NCI-H774 (cell line): ENCODE results near the gene CLSTN1.

Source experiments
- DNase-seq: peaks from one replicate; lab custom pipeline; 2025; lab: John Stamatoyannopoulos, UW

CLSTN1 gene

DNA sequence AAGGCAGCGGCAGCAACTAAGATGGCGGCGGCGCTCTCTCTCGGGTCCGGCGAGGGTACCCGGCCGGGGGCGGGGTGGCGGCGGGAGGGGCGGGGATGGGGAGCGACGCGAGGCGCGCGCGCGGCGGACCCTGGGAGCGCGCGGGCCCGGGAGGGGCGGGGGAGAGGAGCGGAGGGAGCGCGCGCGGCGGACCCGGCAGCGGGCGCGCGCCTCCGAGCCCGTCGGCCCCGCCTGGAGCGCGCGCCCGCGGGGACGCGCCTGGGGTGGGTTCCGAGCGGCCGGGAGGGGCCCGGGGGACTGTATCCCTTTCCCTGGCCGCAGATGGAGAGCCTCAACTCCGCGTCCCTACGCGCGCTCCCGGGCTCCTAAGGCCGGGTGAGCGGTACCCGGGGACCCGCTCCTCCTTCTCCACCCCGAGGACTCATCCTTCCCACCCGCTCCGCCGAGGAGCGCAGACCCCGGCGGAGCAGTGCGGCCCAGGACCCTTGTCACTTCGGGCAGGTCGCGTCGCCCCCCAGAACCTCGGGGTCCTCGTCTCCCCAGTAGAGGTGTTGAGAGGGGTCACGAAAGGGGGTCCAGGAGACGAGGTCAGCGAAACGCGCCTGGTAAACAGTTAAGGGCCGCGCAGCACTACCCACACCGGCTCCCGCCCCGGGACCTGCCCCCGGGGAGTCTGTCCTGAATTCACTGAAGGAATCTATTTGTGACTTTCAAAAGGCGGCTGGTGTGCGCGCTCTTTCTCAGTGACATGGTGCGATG is at the start of gene CLSTN1:
TSS of gene CLSTN1 (minus strand) at position 23 of the 759 bp plus-strand sequence. CDS start 232 bp downstream, outside the sequence.
- DNase-seq = peak; percentile 55

GRCh38 chr1:9873385-9873784 is 49.6 kb upstream of the CLSTN1 start:
- DNase-seq = no peak

GRCh38 chr1:9872430-9873165 is 48.8 kb upstream of the CLSTN1 start:
- DNase-seq = no peak

GRCh38 chr1:9871707-9872425 is 48.1 kb upstream of the CLSTN1 start:
- no peak for DNase-seq

- no peak for DNase-seq
These were observed 47.3 kb upstream of the CLSTN1 start for GRCh38 chr1:9871021-9871420.

DNA sequence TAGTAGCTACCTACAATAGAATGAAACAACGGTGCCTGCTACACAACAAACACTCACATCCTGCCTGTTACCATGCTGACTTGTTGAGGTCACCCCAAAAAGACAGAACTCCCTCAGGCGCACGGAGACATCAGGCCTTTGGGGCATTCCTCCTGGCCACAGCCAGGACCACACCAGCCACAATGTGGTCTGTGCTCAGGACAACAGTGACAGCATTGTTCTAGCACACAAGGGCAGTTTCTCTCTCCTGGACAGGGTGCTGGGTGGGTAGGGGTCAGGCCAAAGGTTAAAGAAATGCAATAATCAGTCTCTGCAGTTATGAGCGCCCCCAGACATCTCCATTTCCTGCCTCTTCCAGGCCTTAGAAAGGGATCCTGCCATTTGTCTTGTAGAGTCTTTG is 46.8 kb upstream of the CLSTN1 start:
- no peak for DNase-seq

DNA sequence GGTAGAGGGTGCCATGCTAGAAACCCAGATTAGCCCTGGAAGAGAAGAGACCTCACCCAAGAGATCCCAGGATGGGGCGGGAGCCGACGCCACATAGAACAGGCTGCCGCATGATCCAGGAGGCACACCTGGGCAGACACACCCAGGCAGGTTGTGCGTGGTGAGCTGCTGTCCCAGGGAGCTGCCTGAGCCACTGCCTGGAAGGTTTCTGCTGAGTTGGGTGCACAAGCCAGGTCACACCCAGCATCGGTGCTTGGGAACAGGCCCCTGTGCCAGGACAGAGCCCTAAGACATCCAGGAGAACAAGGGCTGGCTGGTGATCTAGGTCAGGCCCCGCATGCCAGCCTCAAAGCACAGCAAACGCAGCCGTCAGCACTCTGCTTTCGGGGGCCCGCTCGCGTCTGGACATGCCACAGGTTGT is 46.1 kb upstream of the CLSTN1 start:
- no peak for DNase-seq

GRCh38 chr1:9868244-9868590 is 44.5 kb upstream of the CLSTN1 start:
- DNase-seq = no peak

DNA sequence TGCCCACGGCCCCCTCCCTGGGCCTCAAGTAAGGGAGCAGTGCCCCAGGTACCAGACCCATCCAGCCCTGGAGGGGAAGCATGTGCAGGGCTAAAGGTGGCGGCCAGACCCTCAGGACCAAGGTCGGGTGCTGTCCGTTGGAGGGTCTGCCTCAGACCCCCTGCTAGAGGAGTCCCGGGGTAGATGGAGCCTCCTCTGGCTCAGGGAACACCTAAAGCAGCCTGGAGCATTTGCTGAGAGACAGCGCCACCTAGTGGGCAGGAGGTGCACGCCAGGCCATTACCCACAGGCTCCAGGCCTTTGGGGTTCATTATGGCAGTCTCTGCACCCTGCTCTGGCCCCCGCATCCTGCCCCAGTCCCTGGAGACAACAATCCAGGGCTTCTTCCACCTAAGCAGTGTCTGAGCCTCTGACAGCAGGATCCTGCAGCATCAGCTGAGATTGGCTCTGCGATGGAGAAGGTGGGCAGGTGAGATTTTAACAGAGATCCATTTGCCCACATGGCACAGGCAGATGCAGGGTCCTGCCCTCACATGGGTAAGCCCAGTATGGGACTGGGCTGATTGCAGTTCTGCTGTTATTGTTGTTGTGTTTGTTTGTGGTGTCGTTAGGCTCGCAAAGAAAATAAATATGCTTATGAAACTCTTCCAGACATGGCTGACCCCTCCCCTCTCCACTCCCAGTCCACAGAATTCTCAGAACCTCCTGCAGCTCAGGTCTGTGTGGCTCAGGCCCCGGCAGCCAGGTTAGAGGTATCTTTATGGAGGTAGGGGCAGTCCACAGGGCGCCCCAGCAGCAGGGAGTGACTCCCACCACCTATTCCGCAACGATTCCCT is 43.9 kb upstream of the CLSTN1 start:
- DNase-seq = peak; percentile 12

GRCh38 chr1:9866836-9867235 is 43.1 kb upstream of the CLSTN1 start:
- no peak for DNase-seq

DNA sequence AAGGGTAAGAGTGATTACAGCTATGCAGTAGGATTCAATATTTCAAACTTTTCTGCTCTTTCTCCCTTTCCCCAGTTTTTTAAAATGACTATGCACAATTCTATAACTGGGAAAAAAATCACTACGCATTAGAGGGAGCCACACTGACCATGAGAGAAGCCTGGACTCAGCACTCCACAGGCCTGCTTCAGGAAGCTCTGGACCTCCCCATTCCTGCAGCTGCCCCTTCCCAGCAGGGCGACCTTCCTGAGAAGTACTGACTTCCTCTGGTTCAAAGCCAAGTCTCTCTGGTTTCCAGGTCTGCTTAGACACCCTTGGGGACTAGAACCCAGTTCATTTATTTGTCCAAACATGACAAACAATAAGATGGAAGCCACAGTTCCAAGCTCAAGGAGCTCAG is 42.0 kb upstream of the CLSTN1 start:
- no peak for DNase-seq

GRCh38 chr1:9863371-9863770 is 39.6 kb upstream of the CLSTN1 start:
- DNase-seq = no peak

- no peak for DNase-seq
These were observed 37.6 kb upstream of the CLSTN1 start for GRCh38 chr1:9861360-9861759.

GRCh38 chr1:9860887-9861286 is 37.1 kb upstream of the CLSTN1 start:
- no peak for DNase-seq

- no peak for DNase-seq
These were observed 35.7 kb upstream of the CLSTN1 start for GRCh38 chr1:9859281-9860014.

GRCh38 chr1:9858293-9859035 is 34.7 kb upstream of the CLSTN1 start:
- DNase-seq = no peak

GRCh38 chr1:9855186-9855585 is 31.4 kb upstream of the CLSTN1 start:
- DNase-seq = no peak

GRCh38 chr1:9853249-9853595 is 29.5 kb upstream of the CLSTN1 start:
- DNase-seq = no peak

GRCh38 chr1:9852410-9853248 is 28.9 kb upstream of the CLSTN1 start:
- no peak for DNase-seq

DNA sequence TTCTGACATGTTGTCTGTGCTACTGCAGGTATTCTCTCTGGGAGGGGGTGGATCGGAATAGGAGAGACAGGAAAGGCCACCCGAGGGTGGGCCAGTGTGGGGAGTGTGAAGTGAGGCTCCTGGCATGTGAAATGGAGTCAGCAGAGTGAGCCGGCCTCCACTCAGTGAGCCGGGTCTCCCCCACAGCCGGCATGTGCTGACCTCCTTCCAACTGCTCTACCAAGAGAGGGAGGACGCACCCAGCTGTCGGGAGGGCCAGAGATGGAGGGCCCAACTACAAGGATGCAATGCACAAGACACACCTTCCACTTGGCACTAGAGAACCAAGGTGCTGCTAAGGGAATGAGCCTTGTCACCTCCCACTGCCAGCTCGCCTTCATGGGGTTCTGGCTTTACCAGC is 28.2 kb upstream of the CLSTN1 start:
- no peak for DNase-seq
